Lung (tissue), 12 donors: ENCODE data around the gene MLKL. TPM values are rescaled to one million over a fixed set of nuclear protein-coding genes. Genes with fewer than 3 reads are reported as not detected.
A peak's percentile ranks its signal among the peaks of the same experiment; 100 is the strongest.

ENCODE experiments used
- ATAC-seq: fragments of 200-7000 bp; cut with Tn5 transposase; one replicate; pipeline ENCODE4 v1.9.1; 2020; ENCODE audit warnings: moderate number of reproducible peaks; ENCODE audit not compliant: insufficient read depth, low FRiP score
- DNase-seq, 3 donors: peaks; one replicate each; pipeline ENCODE4 v3.0.0-alpha.2; 2013 to 2017
- H3K27ac ChIP-seq, 2 donors: one replicate each; pipeline ENCODE4 v1.5.1; 2013; ENCODE audit warnings: mild to moderate bottlenecking in 2 of 2, moderate library complexity in 2 of 2, control low read depth in 1 of 2, inconsistent platforms in 1 of 2, low read depth in 1 of 2, low read length in 1 of 2
- H3K27me3 ChIP-seq, 3 donors: one replicate each; pipeline ENCODE4 v1.5.1; 2013; ENCODE audit warnings: low read length in 2 of 3; ENCODE audit not compliant: control insufficient read depth in 3 of 3, insufficient read depth in 3 of 3
- H3K36me3 ChIP-seq, 4 donors: one replicate each; pipeline ENCODE4 v1.5.1; 2013; ENCODE audit warnings: low read length in 4 of 4, mild to moderate bottlenecking in 1 of 4, moderate library complexity in 1 of 4; ENCODE audit not compliant: control insufficient read depth in 4 of 4, insufficient read depth in 4 of 4
- H3K4me1 ChIP-seq, 5 donors: one replicate each; pipeline ENCODE4 v1.5.1; 2013; ENCODE audit warnings: low read length in 5 of 5, mild to moderate bottlenecking in 2 of 5, moderate library complexity in 1 of 5; ENCODE audit not compliant: control insufficient read depth in 5 of 5, insufficient read depth in 5 of 5
- H3K4me3 ChIP-seq: one replicate; pipeline ENCODE4 v1.5.1; 2013; ENCODE audit warnings: mild to moderate bottlenecking, control low read depth, moderate library complexity
- H3K9ac ChIP-seq, 2 donors: one replicate each; pipeline ENCODE4 v1.5.1; 2013; ENCODE audit warnings: low read length in 2 of 2, control low read depth in 1 of 2; ENCODE audit not compliant: insufficient read depth in 1 of 2
- H3K9me3 ChIP-seq, 4 donors: one replicate each; pipeline ENCODE4 v1.5.1; 2013; ENCODE audit warnings: low read length in 3 of 4, mild to moderate bottlenecking in 1 of 4, moderate library complexity in 1 of 4; ENCODE audit not compliant: control insufficient read depth in 4 of 4, insufficient read depth in 3 of 4
- WGBS, 2 donors: extraction: QIAGEN DNeasy Blood & Tissue Kit; methylation state at CpG; one replicate each; pipeline ENCODE4 v1.1.7; 2013; 5-methylcytosine and 5-hydroxymethylcytosine counted together
- polyA plus RNA-seq, 2 donors: library from polyadenylated mRNA; stranded (reverse); fragments of 200-250 nt; gene quantifications; one replicate each; pipeline ENCODE4 v1.2.1, GENCODE V29; 2013
- total RNA-seq, 2 donors: library from RNA; depleted of rRNA in 1 of 2; stranded (reverse); fragments of >200 nt in 1 of 2; gene quantifications; one replicate each; pipeline ENCODE4 v1.2.1, GENCODE V29; 2014 to 2021
- TF ChIP-seq, protein P1 (sequence below): IDR thresholded peaks from 2 replicates; pipeline ENCODE4 v1.5.1; 2012; ENCODE audit warnings: mild to moderate bottlenecking; ENCODE audit errors: control extremely low read depth, extremely low read depth
- donor health status: control.
- donor health status: control.
- donor health status: Bipolar disorder and iron deficiency.
- donor health status: healthy.
- donor health status: DM: yes; HTN: yes; CAD: no.

MLKL gene
- total and polyA plus RNA-seq, 4 donors = 13.1 to 32.1 (median 22.5) TPM

DNA sequence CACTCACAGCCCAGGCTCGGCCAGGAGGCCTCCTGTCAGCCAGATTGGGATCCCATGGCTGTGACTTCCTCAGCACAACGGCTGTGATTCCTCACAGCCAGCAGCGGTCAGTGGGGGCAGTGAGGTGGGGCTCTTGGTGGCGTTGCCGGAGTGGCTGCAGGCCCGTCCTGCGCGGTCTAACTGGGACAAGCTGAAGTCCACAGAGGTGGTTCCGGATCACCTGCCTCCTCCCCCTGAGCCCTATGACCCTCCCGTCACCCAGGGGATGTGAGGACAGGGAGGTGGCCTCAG is 34.4 kb upstream of the MLKL start:
- TF ChIP-seq, protein P1, sequence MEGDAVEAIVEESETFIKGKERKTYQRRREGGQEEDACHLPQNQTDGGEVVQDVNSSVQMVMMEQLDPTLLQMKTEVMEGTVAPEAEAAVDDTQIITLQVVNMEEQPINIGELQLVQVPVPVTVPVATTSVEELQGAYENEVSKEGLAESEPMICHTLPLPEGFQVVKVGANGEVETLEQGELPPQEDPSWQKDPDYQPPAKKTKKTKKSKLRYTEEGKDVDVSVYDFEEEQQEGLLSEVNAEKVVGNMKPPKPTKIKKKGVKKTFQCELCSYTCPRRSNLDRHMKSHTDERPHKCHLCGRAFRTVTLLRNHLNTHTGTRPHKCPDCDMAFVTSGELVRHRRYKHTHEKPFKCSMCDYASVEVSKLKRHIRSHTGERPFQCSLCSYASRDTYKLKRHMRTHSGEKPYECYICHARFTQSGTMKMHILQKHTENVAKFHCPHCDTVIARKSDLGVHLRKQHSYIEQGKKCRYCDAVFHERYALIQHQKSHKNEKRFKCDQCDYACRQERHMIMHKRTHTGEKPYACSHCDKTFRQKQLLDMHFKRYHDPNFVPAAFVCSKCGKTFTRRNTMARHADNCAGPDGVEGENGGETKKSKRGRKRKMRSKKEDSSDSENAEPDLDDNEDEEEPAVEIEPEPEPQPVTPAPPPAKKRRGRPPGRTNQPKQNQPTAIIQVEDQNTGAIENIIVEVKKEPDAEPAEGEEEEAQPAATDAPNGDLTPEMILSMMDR = no peak
- peak; percentile 57 to 72 (median 65) for DNase-seq

DNA sequence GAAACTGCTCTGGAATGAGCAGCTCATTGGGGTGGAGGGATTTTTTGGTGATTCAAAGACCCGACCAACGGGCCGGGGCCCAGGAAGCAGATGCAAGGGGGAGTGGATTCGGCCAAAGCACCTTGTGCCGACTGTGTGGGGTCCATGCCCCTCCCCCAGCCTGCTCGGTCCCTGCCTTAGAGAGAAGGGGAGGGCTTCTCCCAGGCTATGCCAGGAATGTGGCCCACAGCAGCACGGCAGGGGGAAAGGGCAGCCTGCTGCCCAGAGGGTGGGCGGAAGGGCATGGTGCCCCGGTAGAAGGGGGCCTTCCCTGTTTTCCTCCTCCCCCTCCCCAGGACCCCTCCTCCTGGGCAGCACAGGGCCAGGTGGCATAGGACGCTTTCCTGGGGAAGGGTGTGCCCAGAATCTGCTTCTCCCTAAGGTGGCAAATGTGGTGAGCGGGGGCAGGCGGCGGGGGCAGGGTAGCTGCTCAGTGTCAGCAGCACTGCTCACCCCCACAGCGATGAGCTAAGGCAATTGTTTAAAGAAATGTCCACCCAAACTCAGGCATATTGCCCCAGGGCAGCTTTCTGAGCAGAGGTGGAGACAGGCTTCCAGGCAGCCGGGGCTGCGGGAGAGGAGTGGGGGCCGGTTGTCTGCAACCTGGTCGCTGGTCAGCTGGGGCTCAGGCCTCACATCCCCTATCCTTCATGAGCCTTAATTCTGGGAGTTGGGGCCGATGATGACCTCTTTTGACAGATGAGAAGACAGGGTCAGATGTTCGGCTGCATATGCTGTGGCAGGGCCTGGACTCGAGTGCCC is 33.9 kb upstream of the MLKL start:
- Histone ChIP-seq H3K36me3 (no peaks in the 10 kb centered on the region), H3K9me3 (no peaks in the 10 kb centered on the region), H3K9ac (peak overlapping the region in 1 of 2 donors; percentile 25), H3K27me3 (no peaks in the 10 kb centered on the region), H3K27ac (no peak overlapping the region), H3K4me3 (no peak overlapping the region), H3K4me1 (peaks cover 0 to 18% (median 4%) of the 10 kb centered on the region in 5 donors)
- TF ChIP-seq, protein P1 = no peak
- DNase-seq (peak in 2 of 3 donors; percentile 19 to 40), ATAC-seq (no peak)
- 76 to 81% methylated on average over 20 to 21 of the region's 21 CpGs for WGBS, 2 donors

More for the DNA sequence above, 34.4 kb upstream of the MLKL start:
- no peaks in the 10 kb centered on the region for H3K36me3 ChIP-seq
- no peak for ATAC-seq
- no peaks in the 10 kb centered on the region for H3K9me3 ChIP-seq
- 70 to 74% methylated on average over 10 of the region's 10 CpGs for WGBS, 2 donors
- H3K4me1 ChIP-seq = peaks cover 0 to 14% (median 1%) of the 10 kb centered on the region in 5 donors
- H3K27ac ChIP-seq = no peak overlapping the region
- no peaks in the 10 kb centered on the region for H3K27me3 ChIP-seq
- H3K9ac ChIP-seq = peak overlapping the region in 1 of 2 donors; percentile 11
- no peak overlapping the region for H3K4me3 ChIP-seq

DNA sequence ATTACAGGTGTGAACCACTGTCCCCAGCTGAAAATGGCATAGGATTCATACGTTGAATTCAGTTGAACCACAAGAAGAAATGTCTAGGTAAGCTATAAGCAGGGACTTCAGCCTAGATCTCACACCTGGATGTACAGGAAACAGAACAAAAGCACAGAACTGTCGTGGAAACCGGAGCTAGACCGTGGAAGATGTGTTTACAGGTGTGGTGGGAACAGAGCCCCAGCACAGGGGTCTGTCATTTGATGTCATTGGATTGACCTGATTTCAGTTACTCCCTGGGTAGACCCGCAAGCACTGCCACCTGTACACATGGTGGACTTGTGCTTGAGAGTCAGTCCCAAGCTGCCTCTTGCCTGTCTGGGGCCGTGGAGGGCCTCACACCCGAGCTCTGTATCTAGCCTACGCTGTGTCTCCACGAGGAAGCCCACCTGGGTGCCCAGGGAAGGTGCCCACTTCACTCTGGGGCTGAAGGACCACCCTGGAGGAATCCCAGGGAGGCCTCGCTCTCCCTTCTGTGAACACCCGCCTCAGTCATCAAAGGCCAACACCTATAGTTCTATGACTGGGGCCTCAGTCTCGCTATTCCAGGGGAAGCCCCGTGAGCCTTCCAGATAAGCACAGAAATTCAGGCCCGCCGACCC is 32.2 kb upstream of the MLKL start:
- H3K36me3 ChIP-seq = no peaks in the 10 kb centered on the region
- no peak for ATAC-seq
- H3K9me3 ChIP-seq = no peaks in the 10 kb centered on the region
- WGBS, 2 donors = 88 to 93% methylated on average over 15 of the region's 15 CpGs
- no peak overlapping the region for H3K4me3 ChIP-seq
- H3K27me3 ChIP-seq = no peaks in the 10 kb centered on the region
- H3K4me1 ChIP-seq = peaks cover 0 to 21% (median 4%) of the 10 kb centered on the region in 5 donors
- no peak overlapping the region for H3K9ac ChIP-seq
- no peak overlapping the region for H3K27ac ChIP-seq
- no peak for DNase-seq
- TF ChIP-seq, protein P1 = no peak
